GM15510 (cell line): ENCODE measurements around the gene ALOX5AP.

Experiments
- POLR2A ChIP-seq: IDR thresholded peaks from 3 replicates; pipeline ENCODE4 v1.6.1; 2011; ENCODE audit warnings: borderline replicate concordance; ENCODE audit not compliant: insufficient read length; ENCODE audit errors: extremely low read depth

The ALOX5AP gene

GRCh38 chr13:30763786-30764413 is 28.6 kb downstream of the ALOX5AP start:
- no peak for TF ChIP-seq POLR2A

GRCh38 chr13:30766231-30766630 is 30.9 kb downstream of the ALOX5AP start:
- no peak for TF ChIP-seq POLR2A

- no peak for TF ChIP-seq POLR2A
Measured at GRCh38 chr13:30770929-30771328, 35.6 kb downstream of the ALOX5AP start.

GRCh38 chr13:30773561-30773960 is 38.2 kb downstream of the ALOX5AP start:
- no peak for TF ChIP-seq POLR2A

- no peak for TF ChIP-seq POLR2A
Measured at GRCh38 chr13:30774214-30774730, 38.9 kb downstream of the ALOX5AP start.

- no peak for TF ChIP-seq POLR2A
Measured at GRCh38 chr13:30776661-30777060, 41.3 kb downstream of the ALOX5AP start.

- TF ChIP-seq POLR2A = no peak
Measured at GRCh38 chr13:30779016-30779415, 43.7 kb downstream of the ALOX5AP start.

GRCh38 chr13:30779608-30780007 is 44.3 kb downstream of the ALOX5AP start:
- TF ChIP-seq POLR2A = no peak

- TF ChIP-seq POLR2A = no peak
Measured at GRCh38 chr13:30780338-30780981, 45.1 kb downstream of the ALOX5AP start.

GRCh38 chr13:30785191-30785850 is 50.0 kb downstream of the ALOX5AP start:
- no peak for TF ChIP-seq POLR2A

- TF ChIP-seq POLR2A = no peak
Measured at GRCh38 chr13:30786648-30787047, 51.3 kb downstream of the ALOX5AP start.

GRCh38 chr13:30787738-30788525 is 52.6 kb downstream of the ALOX5AP start:
- no peak for TF ChIP-seq POLR2A

- TF ChIP-seq POLR2A = no peak
Measured at GRCh38 chr13:30789166-30789862, 54.0 kb downstream of the ALOX5AP start.

GRCh38 chr13:30790592-30790991 is 55.2 kb downstream of the ALOX5AP start:
- TF ChIP-seq POLR2A = no peak
